ENCODE results near the gene BCL2A1.

- TF ChIP-seq CTCF (IDR thresholded peaks at IDR 0.05) (no peak), POLR2A (IDR thresholded peaks at IDR 0.05) (no peak)
These were observed 20.8 kb upstream of the BCL2A1 start for GRCh38 chr15:79991826-79992225.
